K562 (cell line): ENCODE measurements around the gene DEFB124.

Experiments used
- CTCF ChIP-seq, 3 experiments: IDR thresholded peaks in 2 of 3; conservative IDR thresholded peaks in 1 of 3; 2 replicates each; pipeline ENCODE4 v1.5.1; 2011 to 2012; ENCODE audit warnings: low read length in 3 of 3, mild to moderate bottlenecking in 3 of 3, control low read depth in 2 of 3, improper control_type of control experiment in 1 of 3, inconsistent platforms in 1 of 3, low read depth in 1 of 3, mixed read lengths in 1 of 3, moderate library complexity in 1 of 3; ENCODE audit not compliant: insufficient read depth in 2 of 3
- HMG20A ChIP-seq: fragments of 450-650 bp; formaldehyde crosslinking; conservative IDR thresholded peaks from 2 replicates; pipeline ENCODE4 v1.4.0; 2020; ENCODE audit warnings: mild to moderate bottlenecking, mixed read lengths
- ILK ChIP-seq: fragments of 450-650 bp; IDR thresholded peaks from 2 replicates; pipeline ENCODE4 v1.6.1; 2016; ENCODE audit warnings: missing genetic modification characterization, low read depth, mild to moderate bottlenecking, missing compliant biosample characterization, moderate library complexity, borderline replicate concordance
- NFE2L1 ChIP-seq: fragments of 450-650 bp; IDR thresholded peaks from 2 replicates; pipeline ENCODE4 v1.6.1; 2016; ENCODE audit warnings: missing genetic modification characterization, low read depth, mild to moderate bottlenecking, missing compliant biosample characterization, moderate library complexity, borderline replicate concordance
- PRPF4 ChIP-seq: fragments of 200-400 bp; formaldehyde crosslinking; IDR thresholded peaks from one replicate; pipeline ENCODE4 v1.6.1; 2017; ENCODE audit warnings: low read length, low read depth, mild to moderate bottlenecking; ENCODE audit not compliant: insufficient read depth, poor library complexity, severe bottlenecking

DNA sequence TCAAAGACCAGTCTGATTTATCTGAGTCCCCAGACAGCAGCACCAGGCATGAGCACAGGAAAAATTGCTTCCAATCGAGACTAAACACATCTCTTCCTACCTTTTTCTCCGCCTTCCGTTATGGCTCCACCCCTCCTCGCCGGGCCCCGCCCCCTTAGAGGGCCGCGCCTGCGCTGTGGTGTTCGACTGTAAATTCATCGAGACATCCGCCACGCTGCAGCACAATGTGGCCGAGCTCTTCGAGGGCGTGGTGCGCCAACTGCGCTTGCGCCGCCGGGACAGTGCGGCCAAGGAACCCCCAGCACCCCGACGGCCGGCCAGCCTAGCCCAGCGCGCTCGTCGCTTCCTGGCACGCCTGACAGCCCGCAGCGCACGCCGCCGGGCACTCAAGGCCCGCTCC, 9.1 kb upstream of the DEFB124 start:
- TF ChIP-seq HMG20A (CRISPR knock-in tag) (no peak), ILK (tag) (no peak), NFE2L1 (tag) (no peak), PRPF4 (no peak), CTCF (IDR thresholded peaks at IDR 0.05 in 2 of 3, conservative IDR thresholded peaks at IDR 0.05 in 1 of 3; ENCODE audit: insufficient read depth in 2 of 3, low read depth in 1 of 3, low read length in 3 of 3) (no peak)
